DOHH2 (cell line): ENCODE measurements around the gene JDP2.
A peak's percentile ranks its signal among the peaks of the same experiment; 100 is the strongest.

ENCODE experiments used
- H3F3A ChIP-seq: fragments of 200-600 bp; sonication (generic), shearing (Covaris generic); 2 replicates; pipeline ENCODE4 v1.6.0; 2016; ENCODE audit warnings: antibody characterized with exemption, mild to moderate bottlenecking; ENCODE audit not compliant: control insufficient read depth, insufficient read depth
- H3K27ac ChIP-seq: fragments of 200-600 bp; sonication (generic); 2 replicates; pipeline ENCODE4 v1.5.1; 2014; ENCODE audit warnings: low read depth, mild to moderate bottlenecking, low read length, moderate library complexity
- H3K27me3 ChIP-seq: fragments of 200-600 bp; sonication (generic); 2 replicates; pipeline ENCODE4 v1.6.1; 2014; ENCODE audit warnings: mild to moderate bottlenecking, low read length, mixed read lengths; ENCODE audit not compliant: control insufficient read depth
- H3K36me3 ChIP-seq: fragments of 200-600 bp; sonication (generic); 2 replicates; pipeline ENCODE4 v1.6.1; 2014; ENCODE audit warnings: mild to moderate bottlenecking, low read length, moderate library complexity, mixed read lengths; ENCODE audit not compliant: control insufficient read depth
- H3K4me1 ChIP-seq: fragments of 200-600 bp; sonication (generic); 2 replicates; pipeline ENCODE4 v1.6.1; 2014; ENCODE audit warnings: mild to moderate bottlenecking, low read length, mixed read lengths; ENCODE audit not compliant: control insufficient read depth
- H3K4me2 ChIP-seq: fragments of 200-600 bp; sonication (generic); 2 replicates; pipeline ENCODE4 v1.6.0; 2014; ENCODE audit warnings: mild to moderate bottlenecking, low read length, moderate library complexity
- H3K4me3 ChIP-seq: fragments of 200-600 bp; sonication (generic); 2 replicates; pipeline ENCODE4 v1.5.1; 2014; ENCODE audit warnings: mild to moderate bottlenecking, low read length, mixed read lengths
- H3K79me2 ChIP-seq: fragments of 200-600 bp; sonication (generic); 2 replicates; pipeline ENCODE4 v1.6.1; 2014; ENCODE audit warnings: mild to moderate bottlenecking, low read length, mixed read lengths; ENCODE audit not compliant: control insufficient read depth
- H3K9me2 ChIP-seq: fragments of 200-600 bp; sonication (generic); replicated peaks from 2 replicates; pipeline ENCODE4 v1.6.1; 2014; ENCODE audit warnings: mild to moderate bottlenecking, low read length, mixed read lengths; ENCODE audit not compliant: control insufficient read depth
- H3K9me3 ChIP-seq: fragments of 200-600 bp; sonication (generic); 2 replicates; pipeline ENCODE4 v1.6.1; 2014; ENCODE audit warnings: antibody characterized with exemption, low read length, mixed read lengths; ENCODE audit not compliant: control insufficient read depth, insufficient read depth
- H4K20me1 ChIP-seq: fragments of 200-600 bp; sonication (generic); 2 replicates; pipeline ENCODE4 v1.6.0; 2014; ENCODE audit warnings: low read depth, mild to moderate bottlenecking, antibody characterized with exemption, low read length, moderate library complexity; ENCODE audit not compliant: control insufficient read depth, insufficient read depth
- CTCF ChIP-seq: fragments of 200-600 bp; sonication (generic); IDR thresholded peaks from one replicate; pipeline ENCODE4 v1.5.1; 2014; ENCODE audit warnings: antibody characterized with exemption, mild to moderate bottlenecking, low read depth, low read length; ENCODE audit not compliant: poor library complexity, severe bottlenecking
- EZH2phosphoT487 ChIP-seq: fragments of 200-600 bp; sonication (generic); IDR thresholded peaks from 2 replicates; pipeline ENCODE4 v1.6.1; 2017; ENCODE audit warnings: borderline replicate concordance, mild to moderate bottlenecking, antibody characterized with exemption, low read length, moderate library complexity, mixed read lengths

Gene JDP2

GRCh38 chr14:75486318-75486717, 58.5 kb downstream of the JDP2 start:
- Histone ChIP-seq H3K4me1 (peaks cover 12% of the 10 kb centered on the region), H3K36me3 (no peaks in the 10 kb centered on the region), H3K79me2 (no peaks in the 10 kb centered on the region), H3K9me2 (no peaks in the 10 kb centered on the region), H3F3A (no peaks in the 10 kb centered on the region), H3K4me2 (no peak overlapping the region), H4K20me1 (no peaks in the 10 kb centered on the region; the same call in 1 of the 2 replicates), H3K9me3 (no peaks in the 10 kb centered on the region), H3K27ac (no peak overlapping the region), H3K4me3 (no peak overlapping the region), H3K27me3 (peaks cover 23% of the 10 kb centered on the region)
- TF ChIP-seq EZH2phosphoT487 = no peak
- no peak for TF ChIP-seq CTCF

- Histone ChIP-seq H4K20me1 (no peaks in the 10 kb centered on the region; the same call in 1 of the 2 replicates), H3K9me3 (no peaks in the 10 kb centered on the region), H3F3A (no peaks in the 10 kb centered on the region), H3K27ac (no peak overlapping the region), H3K79me2 (no peaks in the 10 kb centered on the region), H3K27me3 (peaks cover 23% of the 10 kb centered on the region), H3K4me3 (no peak overlapping the region), H3K4me1 (peaks cover 12% of the 10 kb centered on the region), H3K36me3 (no peaks in the 10 kb centered on the region), H3K4me2 (peak overlapping the region; percentile 24), H3K9me2 (no peaks in the 10 kb centered on the region)
- TF ChIP-seq CTCF (no peak), EZH2phosphoT487 (no peak)
Observed at GRCh38 chr14:75487155-75487671, 59.4 kb downstream of the JDP2 start.

GRCh38 chr14:75489480-75489837, 61.6 kb downstream of the JDP2 start:
- Histone ChIP-seq H3K9me3 (no peaks in the 10 kb centered on the region), H4K20me1 (no peaks in the 10 kb centered on the region), H3K4me2 (peak overlapping the region; percentile 32), H3K36me3 (no peaks in the 10 kb centered on the region), H3F3A (no peaks in the 10 kb centered on the region), H3K4me3 (no peak overlapping the region), H3K27ac (no peak overlapping the region), H3K4me1 (peaks cover 16% of the 10 kb centered on the region), H3K27me3 (peaks cover 26% of the 10 kb centered on the region), H3K79me2 (no peaks in the 10 kb centered on the region), H3K9me2 (no peaks in the 10 kb centered on the region)
- TF ChIP-seq CTCF (no peak), EZH2phosphoT487 (no peak)
